ENCODE results near the gene PEDS1.

Gene PEDS1

DNA sequence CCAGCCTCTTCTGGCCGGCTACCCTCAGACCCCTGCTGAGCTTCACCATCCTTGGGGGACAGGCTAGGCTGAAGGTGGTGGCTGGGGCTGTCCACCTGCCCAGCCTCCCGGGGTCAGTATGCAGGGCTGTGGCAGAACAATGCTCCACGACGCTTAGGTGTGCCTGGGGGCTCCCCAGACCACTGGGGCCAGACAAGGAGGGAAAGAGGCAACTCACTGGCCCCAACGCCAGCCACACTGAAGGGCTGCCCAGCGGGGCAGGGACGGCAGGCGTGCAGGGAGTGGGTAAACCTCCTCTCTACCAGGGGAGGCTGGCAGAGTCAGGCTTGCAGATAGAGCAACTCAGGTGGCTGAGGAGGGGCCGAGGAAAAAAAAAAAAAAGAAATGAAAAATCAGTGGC is 29.0 kb downstream of the PEDS1 start:
- TF ChIP-seq ZNF585B (tag by site-specific recombination; IDR thresholded peaks at IDR 0.05) (no peak), ZNF654 (tag by site-specific recombination; IDR thresholded peaks at IDR 0.05; ENCODE audit: low read depth) (no peak), ZNF600 (tag by site-specific recombination; IDR thresholded peaks at IDR 0.05) (0 out of 2 replicates have a peak, but pooled peaks have one; percentile 27)
- TF ChIP-seq, protein P1, sequence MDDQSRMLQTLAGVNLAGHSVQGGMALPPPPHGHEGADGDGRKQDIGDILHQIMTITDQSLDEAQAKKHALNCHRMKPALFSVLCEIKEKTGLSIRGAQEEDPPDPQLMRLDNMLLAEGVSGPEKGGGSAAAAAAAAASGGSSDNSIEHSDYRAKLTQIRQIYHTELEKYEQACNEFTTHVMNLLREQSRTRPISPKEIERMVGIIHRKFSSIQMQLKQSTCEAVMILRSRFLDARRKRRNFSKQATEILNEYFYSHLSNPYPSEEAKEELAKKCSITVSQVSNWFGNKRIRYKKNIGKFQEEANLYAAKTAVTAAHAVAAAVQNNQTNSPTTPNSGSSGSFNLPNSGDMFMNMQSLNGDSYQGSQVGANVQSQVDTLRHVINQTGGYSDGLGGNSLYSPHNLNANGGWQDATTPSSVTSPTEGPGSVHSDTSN (CRISPR knock-in tag; IDR thresholded peaks at IDR 0.05) = no peak
- Histone ChIP-seq H3K4me3 (ENCODE audit: low read depth, low read length) (no peak overlapping the region), H3K27ac (ENCODE audit: extremely low read depth, low read depth, low read length) (no peak overlapping the region), H3K9me3 (ENCODE audit: control insufficient read depth, insufficient read depth, low read depth, low read length) (no peaks in the 10 kb centered on the region), H3K36me3 (ENCODE audit: control insufficient read depth in 2 of 2, insufficient read depth in 1 of 2, low read length in 2 of 2) (peaks cover 0 to 64% of the 10 kb centered on the region in 2 experiments; a peak in 2 of 3 replicates), H3K4me1 (ENCODE audit: control insufficient read depth, insufficient read depth, low read length) (no peaks in the 10 kb centered on the region)
- ChIA-PET POLR2A (interaction anchor here (1.5 kb wide), 1 partner anchor 9 kb away, joined by 3 read pairs; no protein-coding TSS in a partner anchor), CTCF (interaction anchor here (0.6 to 5.7 kb wide), 4 partner anchors 10 to 826 kb away, joined by 3 to 94 read pairs (median 3); no protein-coding TSS in a partner anchor)

DNA sequence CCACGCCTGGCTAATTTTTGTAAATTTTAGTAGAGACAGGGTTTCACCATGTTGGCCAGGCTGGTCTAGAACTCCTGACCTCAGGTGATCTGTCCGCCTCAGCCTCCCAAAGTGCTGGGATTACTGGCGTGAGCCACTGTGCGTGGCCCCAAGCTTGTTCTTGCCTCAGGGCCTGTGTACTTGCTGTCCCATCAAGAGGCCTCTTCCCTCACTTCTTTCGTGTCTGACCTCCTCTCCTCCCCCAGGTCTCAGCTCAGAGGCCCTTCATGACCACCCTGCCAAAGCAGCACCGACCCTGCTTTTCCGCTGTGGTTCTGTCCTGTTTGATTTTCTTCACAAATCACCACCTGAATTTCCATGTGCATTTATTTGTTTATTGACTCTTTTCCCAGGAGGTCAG is 30.1 kb downstream of the PEDS1 start:
- TF ChIP-seq ZNF10 (tag by site-specific recombination; IDR thresholded peaks at IDR 0.05) (no peak), ZNF473 (tag by site-specific recombination; IDR thresholded peaks at IDR 0.05) (no peak), ZNF423 (tag by site-specific recombination; IDR thresholded peaks at IDR 0.05) (no peak), KLF1 (tag by site-specific recombination; IDR thresholded peaks at IDR 0.05) (no peak), ZNF274 (IDR thresholded peaks at IDR 0.05; ENCODE audit: low read length) (no peak), ZNF274 (tag by site-specific recombination; IDR thresholded peaks at IDR 0.05; ENCODE audit: borderline replicate concordance) (no peak)
- Histone ChIP-seq H3K36me3 (ENCODE audit: control insufficient read depth in 2 of 2, insufficient read depth in 1 of 2, low read length in 2 of 2) (peaks cover 0 to 54% of the 10 kb centered on the region in 2 experiments; a peak in 2 of 3 replicates), H3K9me3 (ENCODE audit: control insufficient read depth, insufficient read depth, low read depth, low read length) (no peaks in the 10 kb centered on the region), H3K27ac (ENCODE audit: extremely low read depth, low read depth, low read length) (no peak overlapping the region), H3K4me3 (ENCODE audit: low read depth, low read length) (no peak overlapping the region), H3K4me1 (ENCODE audit: control insufficient read depth, insufficient read depth, low read length) (no peaks in the 10 kb centered on the region)
- ChIA-PET POLR2A (interaction anchor here (1.2 to 1.3 kb wide), 2 partner anchors 11 to 31 kb away, joined by 6 to 8 read pairs; partner anchors contain the start of gene PEDS1), CTCF (interaction anchor here (1.9 to 5.7 kb wide), 3 partner anchors 29 to 56 kb away, joined by 11 to 94 read pairs (median 68); no protein-coding TSS in a partner anchor)

- H3K9me3 ChIP-seq (ENCODE audit: control insufficient read depth, insufficient read depth, low read depth, low read length) = no peaks in the 10 kb centered on the region
- H3K4me1 ChIP-seq (ENCODE audit: control insufficient read depth, insufficient read depth, low read length) = no peaks in the 10 kb centered on the region
- H3K36me3 ChIP-seq (ENCODE audit: control insufficient read depth in 2 of 2, insufficient read depth in 1 of 2, low read length in 2 of 2) = peaks cover 0 to 47% of the 10 kb centered on the region in 2 experiments; a peak in 2 of 3 replicates
- ChIA-PET CTCF (interaction anchor here (0.7 to 5.7 kb wide), 4 partner anchors 27 to 57 kb away, joined by 3 to 94 read pairs (median 40); no protein-coding TSS in a partner anchor), POLR2A (interaction anchor here (1.2 to 1.3 kb wide), 2 partner anchors 11 to 31 kb away, joined by 6 to 8 read pairs; partner anchors contain the start of gene PEDS1)
- no peak overlapping the region for H3K4me3 ChIP-seq (ENCODE audit: low read depth, low read length)
- no peak overlapping the region for H3K27ac ChIP-seq (ENCODE audit: extremely low read depth, low read depth, low read length)
- no peak for TF ChIP-seq ZNF768 (tag by site-specific recombination; IDR thresholded peaks at IDR 0.05)
- TF ChIP-seq ZFP41 (tag by site-specific recombination; IDR thresholded peaks at IDR 0.05; ENCODE audit: borderline replicate concordance) = no peak
- no peak for TF ChIP-seq ZNF132 (tag by site-specific recombination; IDR thresholded peaks at IDR 0.05; ENCODE audit: borderline replicate concordance)
- TF ChIP-seq ZNF121 (tag by site-specific recombination; IDR thresholded peaks at IDR 0.05) = peak; percentile 40; the same call in 1 of the 2 replicates
- no peak for TF ChIP-seq ZNF211 (tag by site-specific recombination; IDR thresholded peaks at IDR 0.05; ENCODE audit: low read depth)
- no peak for TF ChIP-seq SP3 (tag by site-specific recombination; IDR thresholded peaks at IDR 0.05)
- TF ChIP-seq, protein P2, sequence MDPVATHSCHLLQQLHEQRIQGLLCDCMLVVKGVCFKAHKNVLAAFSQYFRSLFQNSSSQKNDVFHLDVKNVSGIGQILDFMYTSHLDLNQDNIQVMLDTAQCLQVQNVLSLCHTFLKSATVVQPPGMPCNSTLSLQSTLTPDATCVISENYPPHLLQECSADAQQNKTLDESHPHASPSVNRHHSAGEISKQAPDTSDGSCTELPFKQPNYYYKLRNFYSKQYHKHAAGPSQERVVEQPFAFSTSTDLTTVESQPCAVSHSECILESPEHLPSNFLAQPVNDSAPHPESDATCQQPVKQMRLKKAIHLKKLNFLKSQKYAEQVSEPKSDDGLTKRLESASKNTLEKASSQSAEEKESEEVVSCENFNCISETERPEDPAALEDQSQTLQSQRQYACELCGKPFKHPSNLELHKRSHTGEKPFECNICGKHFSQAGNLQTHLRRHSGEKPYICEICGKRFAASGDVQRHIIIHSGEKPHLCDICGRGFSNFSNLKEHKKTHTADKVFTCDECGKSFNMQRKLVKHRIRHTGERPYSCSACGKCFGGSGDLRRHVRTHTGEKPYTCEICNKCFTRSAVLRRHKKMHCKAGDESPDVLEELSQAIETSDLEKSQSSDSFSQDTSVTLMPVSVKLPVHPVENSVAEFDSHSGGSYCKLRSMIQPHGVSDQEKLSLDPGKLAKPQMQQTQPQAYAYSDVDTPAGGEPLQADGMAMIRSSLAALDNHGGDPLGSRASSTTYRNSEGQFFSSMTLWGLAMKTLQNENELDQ (tag by site-specific recombination; IDR thresholded peaks at IDR 0.05; ENCODE audit: low read depth) = no peak
- no peak for TF ChIP-seq ZNF670 (tag by site-specific recombination; IDR thresholded peaks at IDR 0.05; ENCODE audit: low read depth)
- TF ChIP-seq KLF7 (tag by site-specific recombination; IDR thresholded peaks at IDR 0.05; ENCODE audit: borderline replicate concordance) = no peak
Measured at GRCh38 chr20:50122763-50123162, 30.8 kb downstream of the PEDS1 start.
